Retina (tissue), 1 donor: Measurements from ENCODE around the gene ACSL6.
A peak's percentile ranks its signal among the peaks of the same experiment; 100 is the strongest.

Experiments used
- DNase-seq: peaks from one replicate; pipeline ENCODE4 v3.0.0-alpha.2; 2016

Gene ACSL6

DNA sequence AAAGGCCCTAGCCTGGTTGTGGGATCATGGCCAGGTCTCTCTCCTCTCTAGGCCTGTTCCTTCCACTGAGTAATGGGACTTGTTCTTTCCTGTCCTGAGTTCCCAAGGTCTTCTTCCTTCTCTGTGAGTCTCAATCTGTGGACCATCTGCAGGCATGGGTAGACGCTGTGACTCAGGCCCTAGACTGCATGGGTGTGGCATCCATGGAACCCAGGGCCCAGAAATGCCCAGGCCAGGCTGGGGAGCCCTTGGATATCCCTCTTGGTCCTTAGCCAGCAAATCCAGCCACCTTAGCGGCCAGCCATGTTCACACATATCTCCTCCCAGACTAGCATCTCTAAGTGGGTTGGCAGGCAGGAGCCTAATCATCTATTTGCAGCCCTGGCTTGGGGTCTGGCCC, 2.3 kb upstream of the ACSL6 start:
- DNase-seq = no peak

DNA sequence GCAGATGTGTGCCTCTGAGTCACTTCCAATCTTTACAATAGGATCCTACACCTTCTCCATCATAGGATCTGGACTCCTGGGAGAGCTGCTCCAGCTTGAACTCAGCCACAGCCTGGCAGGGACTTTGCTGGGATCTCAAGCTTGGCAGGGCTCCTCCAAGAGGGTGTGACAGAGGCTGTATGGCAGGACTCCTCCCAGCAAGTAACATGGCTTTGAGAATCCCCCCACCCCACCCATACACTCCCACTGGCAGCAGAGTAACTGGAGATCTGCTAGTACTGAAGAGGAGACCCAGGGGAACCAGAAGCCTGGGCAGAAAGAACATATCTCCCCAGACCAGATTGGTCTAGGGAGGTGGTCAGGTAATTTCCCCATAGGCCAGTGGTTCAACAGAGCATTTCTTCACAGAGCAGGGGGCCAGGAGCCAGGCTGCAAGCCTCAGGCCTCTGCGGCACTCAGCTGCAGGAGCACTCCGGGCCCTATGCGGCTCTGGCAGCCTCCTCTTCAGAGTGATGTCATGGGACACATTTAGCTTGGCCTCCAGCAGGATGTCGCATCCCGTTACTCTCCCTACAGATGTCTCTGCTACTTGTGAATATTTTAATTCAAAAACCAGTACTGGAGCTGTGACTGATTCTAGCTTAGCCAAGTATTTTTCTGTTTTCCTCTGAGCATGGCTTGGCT, 1.7 kb upstream of the ACSL6 start:
- no peak for DNase-seq

DNA sequence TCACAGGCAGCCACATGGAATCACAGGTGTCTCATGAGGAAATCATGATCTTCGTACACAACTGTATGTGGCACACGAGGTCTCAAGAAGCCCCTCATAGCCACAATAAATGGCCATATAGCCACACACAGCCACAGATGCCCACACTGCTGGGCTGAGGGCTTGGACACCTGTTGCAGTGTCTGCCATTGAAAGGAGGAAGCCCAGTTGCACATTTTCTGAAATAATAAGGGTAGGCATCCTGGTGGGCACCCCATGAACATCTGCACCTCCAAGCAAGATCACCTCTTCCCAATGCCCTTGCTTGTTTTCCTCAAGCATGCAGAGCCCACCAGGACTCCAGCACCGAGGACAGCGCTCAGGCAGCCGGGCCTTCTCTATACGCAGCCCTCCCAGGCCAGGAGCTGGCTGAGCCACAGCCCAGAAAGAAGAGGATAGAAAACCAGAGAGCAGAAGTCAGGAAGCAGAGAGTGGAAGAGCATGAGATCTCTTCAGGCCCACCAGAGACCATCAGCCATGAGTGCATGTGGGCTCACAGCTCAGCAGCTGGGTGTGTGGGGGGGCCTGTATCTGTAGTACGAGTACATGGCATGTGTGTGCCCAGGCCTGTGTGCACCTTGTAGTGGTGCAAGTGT, 1.0 kb upstream of the ACSL6 start:
- peak; percentile 75 for DNase-seq

DNA sequence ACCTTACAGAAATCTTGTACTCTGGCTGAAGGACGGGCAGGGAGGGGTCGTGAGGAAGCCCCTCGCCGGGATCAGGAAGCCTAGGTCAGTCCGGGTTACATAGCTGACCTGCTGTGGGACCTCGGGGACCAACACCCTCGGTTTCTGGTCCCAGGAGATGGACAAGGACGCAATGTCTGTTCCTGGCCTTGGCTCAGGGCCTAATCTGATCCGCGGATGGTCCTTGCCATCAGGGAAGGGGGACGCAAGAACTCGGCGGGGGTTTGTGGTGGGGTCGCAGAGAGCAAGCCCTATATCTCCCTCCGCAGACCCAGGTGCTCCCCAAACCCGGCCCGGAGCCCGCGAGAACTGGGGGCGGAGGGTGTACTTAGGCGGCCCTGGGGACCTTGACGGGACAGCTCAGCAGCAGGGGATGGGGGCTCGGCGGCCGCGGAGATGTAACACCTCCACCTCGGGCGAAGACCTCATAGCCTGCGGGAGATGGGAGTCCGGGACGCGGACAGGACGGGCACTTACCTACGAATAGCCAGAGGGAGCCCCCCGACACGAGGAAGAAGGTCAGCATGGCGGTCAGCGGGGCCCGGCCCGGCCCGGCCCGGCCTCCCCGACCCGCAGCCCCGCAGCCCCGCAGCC, 353 bp downstream of the ACSL6 start:
- DNase-seq = peak; percentile 41

DNA sequence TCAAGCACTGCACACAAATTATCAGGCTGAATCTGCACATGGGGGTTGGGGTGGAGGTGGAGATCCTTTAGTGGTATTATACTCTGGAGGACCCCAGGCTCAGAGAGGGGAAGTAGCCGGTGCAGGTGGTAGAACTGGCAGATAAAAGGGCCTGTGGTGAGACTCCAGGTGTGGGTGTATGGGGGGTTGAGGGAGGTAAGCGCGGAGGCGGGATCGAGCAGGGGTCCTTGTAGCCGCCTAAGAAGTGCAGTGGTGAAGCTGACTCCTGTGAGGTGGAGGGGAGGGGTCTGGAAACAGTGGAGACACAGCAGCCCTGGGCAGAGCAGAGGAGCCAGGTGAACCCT, 841 bp downstream of the ACSL6 start:
- DNase-seq = no peak

DNA sequence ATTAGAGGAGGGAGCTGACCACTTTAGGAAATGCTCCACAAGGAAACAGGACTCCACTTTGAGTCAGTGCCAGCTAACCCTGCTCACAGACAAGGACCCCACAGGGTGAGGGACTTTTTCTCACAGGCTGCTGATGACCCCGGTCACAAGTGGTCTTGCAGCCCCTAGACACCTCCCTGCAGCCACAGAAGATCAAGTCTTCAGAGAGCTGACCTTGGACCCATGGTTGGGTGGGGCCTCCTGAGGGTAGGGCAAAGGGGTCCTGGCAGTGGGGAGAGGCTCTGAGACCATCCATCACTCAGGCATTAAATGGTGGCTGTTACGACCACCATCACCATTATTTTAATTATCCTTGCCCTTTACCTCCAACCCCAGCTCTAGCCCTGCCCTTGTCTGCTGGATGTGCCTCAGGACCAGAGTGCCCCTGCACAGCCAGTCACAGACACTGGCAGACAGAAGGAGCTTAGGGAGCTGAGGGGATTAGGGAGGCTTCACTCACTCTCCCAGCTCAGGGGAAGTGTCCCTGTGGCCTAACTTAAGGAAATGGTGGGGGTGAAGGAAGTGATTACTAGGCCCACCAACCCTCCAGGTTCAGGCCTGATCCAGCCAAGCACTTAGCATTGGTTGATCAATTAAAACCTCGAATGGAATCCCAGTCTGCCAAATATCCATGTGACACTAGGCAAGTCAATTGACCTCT, 1.6 kb downstream of the ACSL6 start:
- DNase-seq = no peak

DNA sequence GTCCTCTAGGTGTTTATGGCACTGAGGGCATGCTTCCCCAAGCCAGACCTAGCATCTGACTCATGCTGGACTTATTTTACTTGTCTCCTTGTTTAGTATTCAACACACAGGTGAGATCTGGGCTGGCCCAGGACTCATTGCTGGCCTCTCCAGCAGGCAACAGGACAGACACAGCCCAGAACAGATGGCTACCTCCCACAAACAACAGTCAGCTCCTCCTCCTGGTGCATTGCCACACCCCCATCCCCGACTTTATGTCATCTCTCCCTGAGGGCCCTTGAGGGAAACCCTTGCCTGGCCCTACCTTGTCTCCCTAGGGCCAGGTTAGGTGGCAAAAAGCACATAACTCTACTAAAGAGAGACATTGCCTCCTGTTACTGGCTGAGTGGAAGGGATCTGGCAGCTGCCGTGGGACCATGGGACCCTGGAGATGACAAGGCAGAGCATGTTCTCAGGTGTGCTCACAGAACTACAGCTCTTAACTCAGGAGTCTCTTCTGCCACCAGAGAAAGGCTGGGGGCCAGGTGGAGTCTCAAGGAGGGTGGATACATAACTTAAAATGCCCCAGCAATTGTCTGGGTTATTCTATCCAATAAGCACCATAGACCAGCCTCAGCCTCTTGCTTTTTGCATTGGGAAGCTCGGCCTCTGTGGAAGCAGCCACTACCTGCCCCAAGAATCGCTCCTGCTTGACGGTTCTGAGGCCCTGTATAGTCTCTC, 2.3 kb downstream of the ACSL6 start:
- no peak for DNase-seq

DNA sequence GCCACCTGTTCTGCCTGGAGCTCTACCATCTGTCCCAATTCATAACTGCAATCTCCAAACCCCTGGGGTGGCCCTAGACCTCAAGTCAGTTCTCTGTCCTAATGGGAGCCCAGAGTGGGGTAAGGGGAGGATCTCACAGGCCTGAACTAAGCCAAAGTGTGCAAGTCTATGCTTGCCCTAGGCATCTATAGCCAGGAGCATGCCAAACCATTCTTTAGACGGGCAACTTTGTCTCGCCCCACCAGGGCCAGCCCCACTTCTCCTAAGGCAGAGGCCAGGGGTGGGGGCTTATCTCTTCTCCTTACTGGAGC, 3.3 kb downstream of the ACSL6 start:
- DNase-seq = no peak

DNA sequence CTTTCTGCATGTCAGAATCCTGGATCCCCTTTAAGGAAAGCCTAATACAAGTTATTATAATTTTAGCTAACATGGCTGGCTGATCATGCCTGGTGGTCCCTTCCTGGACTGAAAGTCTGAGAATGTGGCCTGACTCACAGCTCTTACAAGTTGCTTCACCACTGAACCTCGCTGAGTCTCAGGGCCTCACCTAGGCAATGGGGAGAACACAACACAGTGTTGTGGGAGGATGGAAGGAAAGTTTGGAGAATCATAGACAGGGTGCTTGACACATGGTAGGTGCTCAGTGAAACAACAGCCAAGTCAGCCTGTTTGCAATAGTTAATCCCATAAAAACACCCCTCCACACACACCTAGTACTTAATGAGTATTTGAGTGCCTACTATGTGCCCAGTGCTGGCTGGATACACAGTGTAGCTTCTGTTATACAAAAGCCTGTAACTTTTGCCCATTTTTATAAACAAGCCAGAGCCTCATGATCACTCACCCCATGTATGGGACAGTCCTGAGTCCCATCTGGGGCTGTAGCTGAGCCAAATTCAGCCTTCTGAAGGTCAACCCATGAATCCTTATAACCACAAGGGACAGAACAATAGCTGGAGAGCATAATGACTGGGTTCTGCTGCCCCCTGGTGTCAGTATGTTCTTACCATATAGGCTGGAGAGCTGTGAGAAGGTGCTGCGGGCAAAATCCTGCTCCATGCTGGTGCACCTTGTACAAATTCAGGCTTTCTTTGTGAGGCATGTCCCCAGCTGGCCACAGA, 3.9 kb downstream of the ACSL6 start:
- peak; percentile 67 for DNase-seq

DNA sequence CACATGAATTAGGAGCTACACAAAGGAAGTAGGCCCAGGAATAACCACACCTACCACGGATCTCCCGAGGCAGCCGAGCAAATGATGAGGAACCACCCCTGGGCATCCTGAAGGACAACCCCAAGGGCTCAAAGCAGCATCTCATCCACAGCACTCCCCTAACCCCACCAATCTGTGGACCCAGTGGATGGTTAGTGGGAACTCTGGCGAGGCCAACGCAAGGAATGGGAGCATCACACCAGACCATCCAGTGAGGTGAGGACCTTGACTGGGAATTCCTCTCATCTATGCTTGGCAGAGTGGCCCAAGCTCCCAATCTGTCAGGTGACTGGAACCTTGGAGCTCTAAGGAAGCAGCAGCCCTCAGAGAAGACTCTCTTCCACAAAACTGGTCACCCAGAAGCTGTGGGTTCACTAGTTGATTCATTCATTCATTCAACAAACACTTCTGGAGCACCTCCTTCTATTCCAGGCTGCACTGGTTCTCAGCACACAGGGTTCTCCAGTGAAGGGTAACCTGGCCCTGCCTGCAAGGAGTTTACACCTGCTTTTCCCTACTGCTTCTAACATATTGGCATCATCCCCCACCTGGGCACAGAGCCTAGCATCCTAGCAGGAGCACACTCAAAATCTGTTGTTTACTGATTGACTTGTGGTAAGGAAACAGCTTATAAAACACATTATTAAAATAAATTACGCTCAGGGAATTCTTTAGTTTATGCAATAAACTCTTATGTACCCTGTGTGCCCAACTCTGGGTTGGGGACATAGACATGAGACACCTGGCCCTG, 4.9 kb downstream of the ACSL6 start:
- DNase-seq = no peak

DNA sequence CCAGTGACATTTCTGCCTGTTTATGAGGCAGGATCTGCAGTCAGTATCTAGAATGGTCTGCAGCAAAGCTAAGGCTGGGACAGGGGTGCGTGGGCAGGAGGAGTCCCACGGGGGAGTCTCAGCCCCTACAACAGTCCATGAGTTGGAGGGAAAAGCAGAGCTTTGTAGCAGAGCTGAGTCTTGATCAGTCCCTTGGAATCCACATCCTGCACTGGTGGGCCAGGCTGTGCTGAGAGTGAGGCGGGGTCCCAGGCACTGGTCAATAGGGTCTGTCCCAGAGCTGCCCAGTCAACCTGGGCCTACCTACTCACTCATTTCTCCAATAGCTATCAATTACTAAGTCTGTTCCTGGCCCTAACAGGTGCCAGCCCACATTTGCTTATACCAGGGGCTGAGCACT, 5.9 kb downstream of the ACSL6 start:
- no peak for DNase-seq

DNA sequence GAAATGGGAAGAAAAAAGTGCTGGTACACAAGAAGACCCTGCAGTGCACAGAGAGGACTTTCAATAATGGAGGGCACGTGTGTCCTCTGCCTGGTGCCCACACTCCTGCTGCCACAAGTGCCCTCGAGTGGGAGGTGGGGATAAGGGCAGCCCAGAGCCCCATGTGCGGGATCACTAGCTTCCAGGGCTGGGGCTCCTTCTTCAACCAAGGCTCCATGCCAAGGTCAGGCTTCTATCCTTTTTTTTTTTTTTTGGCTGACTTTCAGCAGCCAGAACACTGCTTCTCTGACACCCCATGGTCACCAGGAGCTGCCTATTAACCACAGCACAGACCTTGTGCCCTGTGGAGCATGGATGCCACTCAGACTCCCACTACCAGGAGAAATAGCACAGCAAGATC, 7.5 kb downstream of the ACSL6 start:
- DNase-seq = no peak

DNA sequence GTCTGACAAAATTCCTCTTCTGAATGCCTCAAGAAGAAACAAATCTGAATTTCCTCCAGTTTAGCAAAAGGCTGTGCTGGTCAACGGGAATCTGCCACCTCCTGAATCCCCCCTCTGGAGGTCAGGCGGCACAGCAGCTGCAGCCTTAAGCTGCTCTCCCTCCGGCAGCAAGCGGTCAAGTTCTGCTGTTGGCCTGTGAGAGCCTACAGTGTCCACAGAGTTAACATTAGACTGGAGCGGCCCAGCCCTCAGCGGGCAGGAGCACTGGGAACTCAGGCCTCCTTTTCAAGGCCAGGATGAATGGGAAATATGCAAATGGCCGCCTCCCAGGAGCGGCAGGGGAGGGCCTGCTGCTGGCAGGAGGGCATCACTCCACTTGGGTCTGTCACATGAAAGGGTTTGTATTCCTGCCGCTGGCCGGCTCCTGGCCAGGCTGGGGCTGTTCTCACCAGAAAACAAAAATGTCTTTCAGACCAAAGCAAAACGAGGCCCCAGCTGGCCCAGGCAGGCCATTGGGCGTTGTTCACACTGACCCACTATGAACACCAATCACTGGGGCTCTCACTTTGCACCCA, 8.2 kb downstream of the ACSL6 start:
- DNase-seq = peak; percentile 82

DNA sequence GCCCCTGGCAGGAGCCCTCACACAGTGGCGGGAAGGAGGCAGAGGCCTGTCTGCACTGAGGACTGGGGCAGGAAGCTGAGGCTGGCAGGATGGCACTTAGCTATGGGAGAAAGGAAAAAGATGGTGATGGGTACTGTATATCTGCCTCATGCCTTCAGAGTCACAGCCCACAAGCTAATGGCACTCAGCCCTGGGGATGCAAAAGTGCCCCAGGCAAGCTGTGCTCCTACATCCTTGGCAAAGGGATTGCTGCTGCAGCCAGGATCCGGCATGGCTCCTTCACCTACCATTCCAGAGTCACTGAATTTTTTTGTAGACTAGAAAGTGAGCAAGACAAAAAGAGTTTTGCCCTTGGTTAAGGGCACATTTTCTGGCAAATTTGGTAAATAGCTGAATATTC, 8.7 kb downstream of the ACSL6 start:
- peak; percentile 43 for DNase-seq

DNA sequence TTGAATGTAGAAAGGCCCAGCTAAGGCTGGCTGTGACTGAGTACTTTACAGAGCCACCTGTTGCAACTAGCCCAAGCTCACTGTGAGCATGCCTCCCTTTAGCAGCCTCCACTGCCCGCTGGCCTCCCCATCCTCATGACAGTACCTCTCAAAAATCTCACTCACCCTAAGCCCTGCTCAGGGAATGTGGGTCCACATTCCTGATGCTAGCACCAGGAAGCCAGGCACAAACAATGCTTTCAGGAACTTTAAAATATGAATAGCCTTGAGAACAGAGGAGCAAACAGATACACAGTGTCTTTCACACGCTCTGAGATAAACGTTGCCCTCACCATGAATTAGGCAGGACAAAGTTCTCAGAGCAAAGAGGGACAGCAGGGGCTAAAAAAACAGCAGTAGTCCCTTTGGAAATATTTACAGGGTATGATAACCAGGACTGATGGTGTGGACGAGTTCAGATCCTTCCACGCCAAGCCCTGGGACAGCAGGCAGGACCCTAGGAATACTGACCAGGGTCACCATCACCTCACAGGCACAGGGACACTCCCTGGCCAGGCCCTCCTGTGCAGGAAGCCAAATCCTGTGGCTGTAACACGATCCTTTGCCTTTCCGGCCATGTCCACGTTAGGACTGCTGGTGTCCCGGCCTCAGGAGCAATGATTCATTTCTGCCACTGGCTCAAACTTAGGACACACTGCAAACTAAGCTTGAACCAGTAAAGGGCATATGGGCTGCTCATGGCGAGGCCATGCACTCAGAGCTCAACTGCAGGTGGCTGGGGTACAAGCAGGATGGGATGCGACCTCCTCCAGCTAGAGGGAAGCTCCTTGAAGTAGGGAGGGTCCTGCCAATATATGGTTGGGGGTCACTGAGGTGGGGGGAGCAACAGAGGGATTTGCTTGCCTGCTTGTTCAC, 9.6 kb downstream of the ACSL6 start:
- DNase-seq = no peak

DNA sequence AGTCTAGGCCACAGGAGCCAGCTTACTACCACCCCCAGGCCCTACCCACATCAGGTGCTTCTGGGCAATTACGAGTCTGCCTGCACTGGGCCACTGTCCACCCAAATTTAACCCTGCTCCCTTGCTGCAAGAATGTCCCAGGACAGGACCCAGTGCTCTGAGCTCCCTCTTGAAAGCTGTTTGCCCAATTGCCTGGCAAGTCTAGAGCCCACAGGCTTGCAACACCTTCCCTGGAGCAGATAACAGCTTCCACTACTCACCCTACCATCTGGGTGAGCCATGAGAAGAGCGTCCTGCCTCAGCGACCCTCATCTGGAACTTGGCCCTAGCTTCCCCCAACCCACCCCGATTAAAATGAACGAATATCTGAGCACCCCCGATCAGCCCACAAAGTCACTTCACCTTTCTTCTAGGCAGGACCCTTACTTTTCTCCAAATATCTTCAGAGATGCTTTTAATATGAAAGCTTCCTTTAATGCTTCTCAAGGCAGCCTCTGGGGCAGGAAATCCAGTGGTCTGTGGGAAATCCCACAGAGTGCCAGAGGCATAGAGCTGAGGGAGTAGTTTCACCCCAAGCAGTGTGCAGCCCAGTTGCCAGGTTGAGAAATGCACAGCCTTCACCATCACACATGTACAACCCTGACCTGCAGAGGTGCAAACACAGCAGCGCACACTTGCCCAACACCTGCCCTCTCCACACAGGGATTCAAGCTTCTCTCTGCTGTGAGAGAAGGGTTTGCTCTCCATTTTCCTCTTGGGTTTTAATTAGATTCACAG, 10.6 kb downstream of the ACSL6 start:
- no peak for DNase-seq

DNA sequence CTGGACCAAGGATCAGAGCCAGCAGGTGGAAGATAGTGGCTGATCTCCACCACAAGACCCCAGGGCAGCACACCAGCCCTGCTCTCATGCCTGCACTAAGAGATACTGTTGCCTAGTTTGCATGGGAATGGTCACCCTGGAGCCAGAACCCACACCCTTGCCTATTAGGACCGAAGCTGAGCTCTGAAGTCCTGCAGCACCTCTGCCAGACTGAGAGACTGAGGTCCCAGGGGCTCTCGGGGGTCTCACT, 11.3 kb downstream of the ACSL6 start:
- no peak for DNase-seq

DNA sequence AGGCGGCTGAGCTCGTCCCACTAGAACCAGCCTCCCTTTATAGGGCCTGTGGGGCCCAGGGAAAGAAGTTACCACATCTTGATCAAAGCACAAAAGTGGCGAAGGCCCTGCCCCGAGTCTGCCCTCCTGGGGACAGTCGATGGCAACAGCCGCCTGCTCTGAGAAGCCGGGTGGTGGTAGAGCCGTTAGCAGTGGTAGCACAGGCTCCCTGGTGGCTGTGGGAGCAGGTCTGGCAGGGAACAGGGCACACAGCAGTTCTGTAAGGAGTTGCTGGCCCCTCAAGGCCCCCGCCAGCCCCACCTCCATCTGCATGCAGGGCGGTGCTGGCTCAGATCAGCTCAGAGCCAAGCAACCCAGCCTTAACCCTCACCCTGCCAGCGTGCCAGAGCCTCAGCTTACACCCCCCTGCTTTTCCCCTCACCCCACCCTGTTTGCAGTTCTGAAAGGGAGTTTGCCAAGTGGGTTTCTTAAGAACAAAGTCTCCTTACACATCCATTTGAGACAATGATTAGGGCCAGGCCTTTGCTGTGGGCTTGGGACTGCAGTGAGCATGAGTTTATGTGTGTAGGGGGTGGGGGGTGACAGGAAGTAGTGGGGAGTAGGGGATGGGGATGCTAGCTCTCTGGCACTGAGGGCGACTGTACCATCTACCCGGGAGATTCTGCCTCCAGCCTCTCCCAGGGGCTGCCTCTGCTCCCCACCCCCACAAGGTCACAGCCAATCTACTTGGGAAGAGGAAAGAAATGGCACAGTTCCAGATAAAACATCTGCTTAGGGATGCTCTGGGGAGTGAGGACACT, 11.8 kb downstream of the ACSL6 start:
- DNase-seq = peak; percentile 53

DNA sequence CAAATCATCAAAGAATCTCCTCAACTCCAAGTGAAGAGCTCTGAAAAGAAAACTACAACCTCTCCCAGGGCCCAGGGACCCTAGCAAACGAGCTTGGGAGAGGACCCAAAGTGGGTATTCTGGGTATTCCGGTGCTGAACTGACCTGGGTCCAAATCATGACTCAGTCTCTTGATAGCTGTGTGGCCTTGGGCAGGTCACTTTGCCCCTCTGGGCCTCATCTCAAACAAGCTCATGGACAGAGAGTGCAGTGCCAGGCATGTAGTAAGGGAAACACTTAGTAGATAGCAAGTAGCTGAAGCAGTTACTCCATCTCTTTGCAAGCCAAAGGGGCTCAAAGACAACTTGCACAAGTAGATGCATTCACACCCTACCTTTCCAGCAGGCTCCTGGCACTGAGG, 12.4 kb downstream of the ACSL6 start:
- DNase-seq = no peak
